ENCODE measurements around the gene TXNRD3.

Gene TXNRD3

GRCh38 chr3:126654571-126655383, at the start of gene TXNRD3:
Gene TXNRD3, minus strand, starts transcription at chr3:126655124.
- DNase-seq = peak; percentile 93

- peak; percentile 99 for DNase-seq
These were observed 48.9 kb upstream of the TXNRD3 start, which contains the start of gene CHCHD6 for GRCh38 chr3:126703512-126704493. Gene CHCHD6, plus strand, starts transcription at chr3:126704240. Its CDS starts 73 bp downstream, at chr3:126704313.

- no peak for DNase-seq
These were observed 44.1 kb upstream of the TXNRD3 start for GRCh38 chr3:126699011-126699410.

GRCh38 chr3:126696701-126697267, 41.9 kb upstream of the TXNRD3 start:
- no peak for DNase-seq

GRCh38 chr3:126693921-126694320, 39.0 kb upstream of the TXNRD3 start:
- no peak for DNase-seq

GRCh38 chr3:126692858-126693257, 37.9 kb upstream of the TXNRD3 start:
- DNase-seq = no peak

- no peak for DNase-seq
These were observed 36.8 kb upstream of the TXNRD3 start for GRCh38 chr3:126691765-126692164.

- no peak for DNase-seq
These were observed 30.6 kb upstream of the TXNRD3 start for GRCh38 chr3:126685493-126685892.

- no peak for DNase-seq
These were observed 30.1 kb upstream of the TXNRD3 start for GRCh38 chr3:126685021-126685420.

- peak; percentile 84 for DNase-seq
These were observed 29.4 kb upstream of the TXNRD3 start for GRCh38 chr3:126684218-126684751.

GRCh38 chr3:126683069-126683468, 28.1 kb upstream of the TXNRD3 start:
- DNase-seq = no peak

GRCh38 chr3:126682009-126682408, 27.1 kb upstream of the TXNRD3 start:
- DNase-seq = no peak

GRCh38 chr3:126680667-126681055, 25.7 kb upstream of the TXNRD3 start:
- no peak for DNase-seq

GRCh38 chr3:126679831-126680666, 25.1 kb upstream of the TXNRD3 start:
- DNase-seq = no peak

GRCh38 chr3:126679318-126679751, 24.4 kb upstream of the TXNRD3 start:
- DNase-seq = peak; percentile 50

- DNase-seq = no peak
These were observed 23.9 kb upstream of the TXNRD3 start for GRCh38 chr3:126678693-126679317.

GRCh38 chr3:126677862-126678503, 23.1 kb upstream of the TXNRD3 start:
- DNase-seq = no peak

GRCh38 chr3:126676919-126677705, 22.2 kb upstream of the TXNRD3 start:
- no peak for DNase-seq

GRCh38 chr3:126672741-126673140, 17.8 kb upstream of the TXNRD3 start:
- DNase-seq = peak; percentile 50

GRCh38 chr3:126672340-126672739, 17.4 kb upstream of the TXNRD3 start:
- no peak for DNase-seq
